Fibroblast of lung (primary cell): ENCODE measurements around the gene CNTNAP4.

ENCODE experiments used
- EZH2 ChIP-seq: IDR thresholded peaks from 2 replicates; pipeline ENCODE4 v1.5.1; 2012; ENCODE audit warnings: low read length, control low read depth, mild to moderate bottlenecking; ENCODE audit errors: missing control alignments
- TF ChIP-seq, protein P1 (sequence below), 2 donors: IDR thresholded peaks in 1 of 2; conservative IDR thresholded peaks in 1 of 2; 1 replicate in 1 of 2; 2 replicates in 1 of 2; pipeline ENCODE4 v1.5.1; 2011 to 2012; ENCODE audit warnings: low read length in 2 of 2, control low read depth in 1 of 2, inconsistent platforms in 1 of 2, low read depth in 1 of 2, mild to moderate bottlenecking in 1 of 2

- TF ChIP-seq, protein P1, sequence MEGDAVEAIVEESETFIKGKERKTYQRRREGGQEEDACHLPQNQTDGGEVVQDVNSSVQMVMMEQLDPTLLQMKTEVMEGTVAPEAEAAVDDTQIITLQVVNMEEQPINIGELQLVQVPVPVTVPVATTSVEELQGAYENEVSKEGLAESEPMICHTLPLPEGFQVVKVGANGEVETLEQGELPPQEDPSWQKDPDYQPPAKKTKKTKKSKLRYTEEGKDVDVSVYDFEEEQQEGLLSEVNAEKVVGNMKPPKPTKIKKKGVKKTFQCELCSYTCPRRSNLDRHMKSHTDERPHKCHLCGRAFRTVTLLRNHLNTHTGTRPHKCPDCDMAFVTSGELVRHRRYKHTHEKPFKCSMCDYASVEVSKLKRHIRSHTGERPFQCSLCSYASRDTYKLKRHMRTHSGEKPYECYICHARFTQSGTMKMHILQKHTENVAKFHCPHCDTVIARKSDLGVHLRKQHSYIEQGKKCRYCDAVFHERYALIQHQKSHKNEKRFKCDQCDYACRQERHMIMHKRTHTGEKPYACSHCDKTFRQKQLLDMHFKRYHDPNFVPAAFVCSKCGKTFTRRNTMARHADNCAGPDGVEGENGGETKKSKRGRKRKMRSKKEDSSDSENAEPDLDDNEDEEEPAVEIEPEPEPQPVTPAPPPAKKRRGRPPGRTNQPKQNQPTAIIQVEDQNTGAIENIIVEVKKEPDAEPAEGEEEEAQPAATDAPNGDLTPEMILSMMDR (conservative IDR thresholded peaks at IDR 0.05 in 1 of 2, IDR thresholded peaks at IDR 0.05 in 1 of 2; ENCODE audit: low read depth in 1 of 2, low read length in 2 of 2) = no peak
- TF ChIP-seq EZH2 = no peak
These were observed 184.6 kb downstream of the CNTNAP4 start for GRCh38 chr16:76461836-76462235.
